GM12892 (cell line): Measurements from ENCODE around the gene PNMA8C.

ENCODE experiments used
- POLR2A ChIP-seq: IDR thresholded peaks from 2 replicates; pipeline ENCODE4 v1.6.1; 2011; ENCODE audit warnings: low read depth, low read length, control low read depth
- POLR2AphosphoS5 ChIP-seq: IDR thresholded peaks from 2 replicates; pipeline ENCODE4 v1.6.1; 2011; ENCODE audit warnings: low read depth, low read length, control low read depth
- TAF1 ChIP-seq: IDR thresholded peaks from 2 replicates; pipeline ENCODE4 v1.6.1; 2011; ENCODE audit warnings: low read depth, mild to moderate bottlenecking, control low read depth, low read length, borderline replicate concordance

- TF ChIP-seq POLR2A, result no peak
- no peak for TF ChIP-seq TAF1
- no peak for TF ChIP-seq POLR2AphosphoS5
These were observed 42.5 kb upstream of the PNMA8C start, which contains the start of gene PNMA8A for GRCh38 chr19:46471116-46471733.
